SH-SY5Y (cell line): ENCODE results near the gene FOXN3.

ENCODE experiments used
- GATA2 ChIP-seq: IDR thresholded peaks from 2 replicates; pipeline ENCODE4 v1.6.1; 2011; ENCODE audit warnings: mild to moderate bottlenecking, low read depth, low read length
- GATA3 ChIP-seq: IDR thresholded peaks from 2 replicates; pipeline ENCODE4 v1.6.1; 2011; ENCODE audit warnings: low read depth, mild to moderate bottlenecking, low read length, moderate library complexity

- no peak for TF ChIP-seq GATA2
- no peak for TF ChIP-seq GATA3
Observed at GRCh38 chr14:89342049-89342448, 75.0 kb downstream of the FOXN3 start.
